Retinal pigment epithelial cell (primary cell): ENCODE measurements around the gene RBMS3.

Experiments used
- DNase-seq: peaks from one replicate; pipeline ENCODE4 v3.0.0-alpha.2; 2010; ENCODE audit warnings: low read depth
- H3K4me3 ChIP-seq: 2 replicates; pipeline ENCODE4 v1.5.1; 2011; ENCODE audit warnings: mild to moderate bottlenecking, low read length, control low read depth, moderate library complexity
- CTCF ChIP-seq: conservative IDR thresholded peaks from 2 replicates; pipeline ENCODE4 v1.5.1; 2011; ENCODE audit warnings: low read depth, low read length, control low read depth, inconsistent platforms

RBMS3 gene

DNA sequence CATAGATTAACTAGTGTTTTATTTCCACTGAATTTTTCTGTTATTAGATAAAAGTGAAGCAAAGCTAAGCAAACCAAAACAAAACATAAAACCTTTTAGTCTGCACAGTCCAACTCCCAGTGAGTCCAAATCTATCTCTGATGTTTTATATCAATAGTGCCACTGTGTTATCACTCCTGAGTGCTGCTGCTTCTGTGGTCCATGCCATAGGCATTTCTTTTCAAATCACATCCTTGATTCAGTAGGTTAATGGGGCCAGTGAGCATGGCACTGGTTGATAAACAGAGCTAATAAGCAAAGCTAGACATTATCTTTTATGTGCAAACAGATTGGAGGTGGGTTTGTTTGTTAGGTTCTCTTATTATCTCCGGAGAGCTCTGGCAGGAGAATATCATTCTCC, 30.0 kb downstream of the RBMS3 start:
- no peak for DNase-seq
- no peak for TF ChIP-seq CTCF
- H3K4me3 ChIP-seq, result no peak overlapping the region

GRCh38 chr3:29311795-29312194, 30.9 kb downstream of the RBMS3 start:
- TF ChIP-seq CTCF, result no peak
- DNase-seq, result no peak

DNA sequence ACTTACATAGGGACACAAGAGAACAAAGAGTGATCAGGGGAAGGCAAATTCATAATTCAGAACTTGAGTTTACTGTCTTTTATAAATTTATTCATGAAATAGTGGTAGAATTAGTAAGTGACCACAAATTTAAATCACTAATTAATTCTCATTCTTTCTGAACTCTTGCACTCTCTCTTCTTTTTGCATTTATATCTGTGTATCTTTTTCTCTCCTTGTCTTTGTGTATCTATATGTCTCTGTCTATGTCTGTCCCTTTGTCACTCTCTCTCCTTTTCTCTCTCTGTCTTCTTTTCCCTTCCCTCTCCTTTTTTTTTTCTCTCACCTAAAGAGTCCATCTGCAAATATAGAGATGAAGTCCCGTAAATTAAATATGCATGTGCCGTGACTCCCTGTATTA, 31.5 kb downstream of the RBMS3 start:
- DNase-seq, result no peak
- no peak overlapping the region for H3K4me3 ChIP-seq
- no peak for TF ChIP-seq CTCF

More at GRCh38 chr3:29311795-29312194, 30.9 kb downstream of the RBMS3 start:
- H3K4me3 ChIP-seq, result no peak overlapping the region

GRCh38 chr3:29312960-29313452, 32.1 kb downstream of the RBMS3 start:
- TF ChIP-seq CTCF, result no peak
- no peak overlapping the region for H3K4me3 ChIP-seq
- DNase-seq, result no peak

DNA sequence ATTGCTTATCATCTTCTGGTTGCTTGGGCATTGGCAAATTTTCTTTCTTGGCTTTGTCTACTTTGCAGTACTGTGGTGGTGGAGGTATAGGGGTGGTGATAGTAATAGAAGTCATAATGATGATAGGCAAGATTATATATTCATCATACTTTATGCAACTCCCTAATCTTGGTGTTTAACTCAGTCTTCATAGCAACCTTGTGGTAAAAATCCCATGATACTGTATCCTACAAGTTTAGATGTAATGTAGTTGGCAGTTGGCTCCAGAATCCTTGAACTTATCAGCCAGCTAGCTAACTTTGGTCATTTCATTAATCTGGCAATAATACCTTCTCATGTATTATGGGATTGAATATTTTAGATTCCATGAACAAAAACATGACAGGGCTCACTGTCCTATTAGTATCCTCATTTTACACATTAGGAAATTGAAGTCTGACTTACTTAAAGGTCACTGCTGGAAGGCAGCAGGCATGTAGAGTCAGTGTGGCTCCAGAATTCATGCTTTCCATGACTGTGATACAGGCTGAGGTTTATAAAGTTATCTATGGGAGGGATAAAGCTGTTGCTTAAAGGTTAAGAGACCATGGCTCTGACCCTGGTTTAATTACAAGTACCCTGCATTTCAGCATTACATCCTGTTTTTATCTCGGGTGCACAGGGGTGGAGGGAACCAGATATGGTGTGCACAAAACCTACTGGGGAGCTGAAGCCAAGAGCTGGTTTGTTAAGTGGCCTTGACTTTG, 33.3 kb downstream of the RBMS3 start:
- no peak for DNase-seq
- no peak for TF ChIP-seq CTCF

GRCh38 chr3:29314727-29315088, 33.8 kb downstream of the RBMS3 start:
- TF ChIP-seq CTCF, result no peak
- DNase-seq, result no peak
- no peak overlapping the region for H3K4me3 ChIP-seq

More for the DNA sequence above, 33.3 kb downstream of the RBMS3 start:
- H3K4me3 ChIP-seq, result no peak overlapping the region

DNA sequence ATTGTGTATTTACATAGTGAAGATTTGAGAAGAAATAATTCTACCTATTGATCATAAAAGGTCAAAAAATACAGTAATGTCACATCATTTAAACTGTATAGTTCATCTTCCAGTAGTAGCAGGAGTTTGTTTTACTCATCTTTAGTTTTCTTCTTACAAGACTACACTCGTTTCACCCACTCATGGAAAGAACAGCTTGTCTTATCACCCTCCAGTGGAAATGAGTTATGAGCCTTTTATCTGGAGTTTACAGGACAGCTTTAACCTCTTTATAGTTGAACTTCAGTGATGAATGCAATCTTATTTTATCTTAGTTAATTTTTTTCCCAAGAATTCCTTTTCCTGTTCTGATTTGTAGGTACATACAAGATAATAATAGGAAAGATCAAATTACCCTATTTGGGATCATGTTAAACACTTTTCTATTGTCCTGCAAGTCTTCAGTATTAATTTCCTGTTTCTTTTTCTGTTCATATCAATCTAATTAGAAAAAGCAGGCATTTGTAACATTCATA, 36.8 kb downstream of the RBMS3 start:
- DNase-seq, result no peak
- TF ChIP-seq CTCF, result no peak

More for the DNA sequence above, 36.8 kb downstream of the RBMS3 start:
- H3K4me3 ChIP-seq, result no peak overlapping the region
